Lower leg skin (tissue), 4 donors: Measurements from ENCODE around the gene PHB1. TPM values are rescaled to one million over a fixed set of nuclear protein-coding genes. Genes with fewer than 3 reads are reported as not detected.
"Not testable (repeated sequence)": the region's sequence is repeated elsewhere in the genome, so short reads cannot be mapped to it uniquely, and the experiment has no call there.

Experiments used
- DNase-seq, 2 donors: peaks; one replicate each; pipeline ENCODE4 v3.0.0-alpha.2; 2019; ENCODE audit warnings: low spot score in 2 of 2
- H3K4me3 ChIP-seq: fragments of 200-600 bp; sonication (generic); 2 replicates; pipeline ENCODE4 v1.5.1; 2017; ENCODE audit warnings: mild to moderate bottlenecking, low read depth; ENCODE audit not compliant: poor library complexity, severe bottlenecking
- POLR2A ChIP-seq, 2 donors: fragments of 450-650 bp; IDR thresholded peaks; one replicate each; pipeline ENCODE4 v1.6.1; 2016 to 2017; ENCODE audit warnings: antibody characterized with exemption in 2 of 2, mild to moderate bottlenecking in 1 of 2, moderate library complexity in 1 of 2
- WGBS, 2 donors: methylation state at CpG; one replicate each; pipeline ENCODE4 v1.1.5; 2018; 5-methylcytosine and 5-hydroxymethylcytosine counted together
- intact Hi-C: fragments of 100-400 bp; cut with DNase I; formaldehyde crosslinking; loops from one replicate; pipeline ENCODE4 v1.15.0; 2023; ENCODE audit warnings: low total_unique reads
- total RNA-seq, 4 donors: library from RNA; depleted of rRNA; stranded (reverse); fragments of >200 nt; gene quantifications; one replicate each; pipeline ENCODE4 v1.1.0, GENCODE V29; 2016
- TF ChIP-seq, protein P1 (sequence below), 3 donors: fragments of 450-650 bp; IDR thresholded peaks; one replicate each; pipeline ENCODE4 v1.5.1; 2016; ENCODE audit warnings: antibody characterized with exemption in 3 of 3, mild to moderate bottlenecking in 3 of 3, moderate library complexity in 2 of 3

The PHB1 gene
- total RNA-seq, 4 donors from 2014 or later: 47.0 to 79.0 (median 71.3) TPM

DNA sequence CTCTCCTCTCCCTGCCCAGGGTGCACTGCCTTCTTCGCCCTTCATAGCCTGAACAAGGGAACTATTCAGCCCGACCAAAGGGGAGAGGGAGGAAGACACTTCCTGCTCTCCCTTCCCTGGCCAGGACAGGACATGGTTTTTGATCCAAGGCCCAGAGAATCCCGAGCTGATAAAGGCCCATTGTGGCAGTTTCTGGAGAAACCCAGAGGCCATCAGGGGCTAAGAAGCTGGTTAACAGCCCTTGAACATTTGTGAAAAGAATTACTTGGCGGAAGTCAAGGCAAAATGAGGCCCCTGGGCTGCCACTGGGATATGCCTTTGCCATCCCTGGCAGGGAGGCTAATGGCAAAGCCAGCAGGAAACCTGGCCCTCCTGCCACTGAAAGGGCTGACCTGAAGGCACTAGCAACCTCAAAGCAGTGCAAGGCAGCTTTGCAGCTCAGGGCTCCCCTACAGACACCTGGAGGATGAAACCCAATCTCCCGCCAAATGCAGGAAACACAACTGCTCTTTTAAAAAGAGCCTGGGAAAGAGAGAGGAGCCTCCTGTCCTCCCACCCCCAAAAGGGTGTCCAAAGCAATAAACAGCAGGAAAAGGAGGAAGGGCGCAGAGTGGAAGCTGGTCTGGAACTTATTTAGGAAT, 12.6 kb downstream of the PHB1 start:
- peak in 1 of 2 donors; percentile 67 for DNase-seq
- intact Hi-C loops: no loop called here
- 74 to 78% methylated on average over 6 of the region's 6 CpGs for WGBS, 2 donors
- TF ChIP-seq, protein P1, sequence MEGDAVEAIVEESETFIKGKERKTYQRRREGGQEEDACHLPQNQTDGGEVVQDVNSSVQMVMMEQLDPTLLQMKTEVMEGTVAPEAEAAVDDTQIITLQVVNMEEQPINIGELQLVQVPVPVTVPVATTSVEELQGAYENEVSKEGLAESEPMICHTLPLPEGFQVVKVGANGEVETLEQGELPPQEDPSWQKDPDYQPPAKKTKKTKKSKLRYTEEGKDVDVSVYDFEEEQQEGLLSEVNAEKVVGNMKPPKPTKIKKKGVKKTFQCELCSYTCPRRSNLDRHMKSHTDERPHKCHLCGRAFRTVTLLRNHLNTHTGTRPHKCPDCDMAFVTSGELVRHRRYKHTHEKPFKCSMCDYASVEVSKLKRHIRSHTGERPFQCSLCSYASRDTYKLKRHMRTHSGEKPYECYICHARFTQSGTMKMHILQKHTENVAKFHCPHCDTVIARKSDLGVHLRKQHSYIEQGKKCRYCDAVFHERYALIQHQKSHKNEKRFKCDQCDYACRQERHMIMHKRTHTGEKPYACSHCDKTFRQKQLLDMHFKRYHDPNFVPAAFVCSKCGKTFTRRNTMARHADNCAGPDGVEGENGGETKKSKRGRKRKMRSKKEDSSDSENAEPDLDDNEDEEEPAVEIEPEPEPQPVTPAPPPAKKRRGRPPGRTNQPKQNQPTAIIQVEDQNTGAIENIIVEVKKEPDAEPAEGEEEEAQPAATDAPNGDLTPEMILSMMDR (IDR thresholded peaks at IDR 0.05): no peak
- TF ChIP-seq POLR2A (IDR thresholded peaks at IDR 0.05): no peak
- no peak overlapping the region for H3K4me3 ChIP-seq

DNA sequence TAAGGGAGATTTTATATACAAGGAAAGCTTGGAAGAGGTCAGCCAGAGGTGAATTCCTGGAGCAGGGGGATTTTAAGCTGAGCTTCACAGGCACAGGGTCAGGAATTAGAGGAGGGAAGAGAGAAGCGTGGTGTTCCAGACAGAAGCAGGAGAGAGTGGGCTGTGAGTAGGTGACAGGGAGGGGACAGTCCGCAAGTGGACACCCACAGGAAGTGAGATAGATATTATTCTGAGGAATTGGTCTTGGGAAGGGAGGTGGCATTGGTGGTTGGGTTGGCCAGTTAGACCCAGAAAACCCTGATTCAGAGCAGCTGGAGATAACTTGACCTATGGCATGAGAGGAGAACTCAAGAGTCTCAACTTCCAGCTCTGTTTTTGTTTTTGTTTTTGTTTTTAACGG, 14.7 kb downstream of the PHB1 start:
- WGBS, 2 donors: 73 to 75% methylated on average over 3 of the region's 3 CpGs
- intact Hi-C loops: no loop called here
- TF ChIP-seq, protein P1 (IDR thresholded peaks at IDR 0.05): no peak
- TF ChIP-seq POLR2A (IDR thresholded peaks at IDR 0.05): no peak
- no peak for DNase-seq
- no peak overlapping the region for H3K4me3 ChIP-seq

GRCh38 chr17:49397586-49397985, 17.1 kb downstream of the PHB1 start:
- 51 to 55% methylated on average over 4 of the region's 4 CpGs for WGBS, 2 donors
- TF ChIP-seq, protein P1 (IDR thresholded peaks at IDR 0.05): no peak
- TF ChIP-seq POLR2A (IDR thresholded peaks at IDR 0.05): no peak
- no peak overlapping the region for H3K4me3 ChIP-seq
- intact Hi-C loops: no loop called here
- no peak for DNase-seq

DNA sequence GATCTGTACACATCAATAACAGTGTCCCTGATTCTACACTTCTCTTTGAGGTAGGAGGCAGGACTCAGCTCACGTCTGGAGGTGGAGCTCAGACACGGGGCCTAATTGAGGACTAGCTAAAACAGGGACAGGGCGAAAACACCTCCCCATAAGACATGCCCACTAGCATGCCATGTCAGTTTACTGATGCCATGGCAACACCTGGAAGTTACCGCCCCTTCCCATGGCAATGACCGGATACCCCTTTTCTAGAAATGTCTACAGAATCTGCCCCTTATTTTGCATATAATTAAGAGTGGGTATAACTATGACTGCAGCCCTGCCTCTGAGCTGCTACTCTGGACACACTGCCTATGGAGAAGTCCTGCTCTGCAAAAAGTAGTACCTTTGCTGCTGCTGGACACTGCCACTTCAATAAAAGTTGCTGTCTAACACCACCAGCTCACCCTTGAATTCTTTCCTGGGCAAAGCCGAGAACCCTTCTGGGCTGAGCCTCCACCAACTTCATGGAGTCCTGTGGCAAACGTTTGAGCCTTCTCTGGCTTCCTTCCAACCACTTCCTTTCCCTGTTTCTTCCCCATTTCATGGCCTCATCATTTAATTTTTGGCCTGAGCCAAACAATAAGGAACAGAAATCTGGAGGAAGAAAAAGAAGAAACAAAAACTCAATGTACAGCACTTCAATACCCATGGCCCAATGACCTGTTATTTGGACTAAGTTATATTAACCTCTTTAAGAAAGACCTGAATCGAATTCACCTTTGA, 21.0 kb downstream of the PHB1 start:
- intact Hi-C loops: loop anchor here (5.0 kb wide), 1 partner anchor 76 kb away; no protein-coding TSS in a partner anchor
- TF ChIP-seq POLR2A (IDR thresholded peaks at IDR 0.05): no peak
- TF ChIP-seq, protein P1 (IDR thresholded peaks at IDR 0.05): no peak
- DNase-seq: no peak
- H3K4me3 ChIP-seq: no peak overlapping the region
- WGBS, 2 donors: 67 to 73% methylated on average over 8 of the region's 8 CpGs

DNA sequence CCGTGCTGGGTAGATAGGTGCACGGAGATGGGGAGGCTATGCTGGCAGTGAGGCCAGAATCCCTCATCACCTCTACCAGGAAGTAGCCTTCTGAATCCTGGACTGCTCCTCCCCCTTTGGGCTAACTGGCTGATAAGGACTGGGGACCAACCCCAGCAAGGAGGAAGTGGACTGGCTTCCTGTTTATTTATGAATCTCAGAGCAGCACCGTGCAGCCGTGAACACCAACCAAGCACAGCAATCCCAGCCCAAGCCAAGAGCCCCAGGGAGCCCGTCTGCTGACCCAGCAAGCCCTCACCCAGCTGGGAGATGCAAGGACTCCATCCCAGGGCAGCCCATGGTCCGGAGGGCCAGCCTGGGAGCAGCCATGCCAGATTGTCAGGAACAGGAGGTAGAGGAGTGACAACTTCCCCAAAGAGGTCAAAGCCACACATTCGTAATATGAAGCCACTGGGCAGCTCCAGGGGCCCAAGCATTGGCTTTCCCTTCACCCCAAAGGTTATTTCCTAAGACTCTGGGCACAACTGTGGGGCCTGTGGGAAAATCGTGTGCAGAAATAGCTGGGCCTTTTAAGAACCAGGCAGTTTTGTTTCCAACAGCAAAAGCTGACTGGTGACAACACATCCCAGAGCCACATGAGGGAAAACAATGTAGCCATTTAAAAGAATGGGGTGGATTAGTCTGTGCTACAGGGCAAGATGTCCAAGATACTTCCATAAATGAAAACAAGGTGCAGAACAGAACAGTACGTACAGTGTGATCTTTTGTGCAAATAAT, 23.9 kb downstream of the PHB1 start:
- intact Hi-C loops: loop anchor here (5.0 kb wide), 1 partner anchor 73 kb away; no protein-coding TSS in a partner anchor
- 39 to 53% methylated on average over 8 to 9 of the region's 9 CpGs for WGBS, 2 donors
- peak; percentile 32 to 87 for DNase-seq

GRCh38 chr17:49389514-49390347, 25.0 kb downstream of the PHB1 start:
- not testable (repeated sequence) for H3K4me3 ChIP-seq, DNase-seq
- 40 to 53% methylated on average over 12 of the region's 12 CpGs for WGBS, 2 donors
- intact Hi-C loops: loop anchor here (5.0 kb wide), 1 partner anchor 72 kb away; no protein-coding TSS in a partner anchor

More for the DNA sequence above, 23.9 kb downstream of the PHB1 start:
- no peak overlapping the region for H3K4me3 ChIP-seq
- TF ChIP-seq, protein P1 (IDR thresholded peaks at IDR 0.05): no peak
- no peak for TF ChIP-seq POLR2A (IDR thresholded peaks at IDR 0.05)
